Muscle layer of duodenum (tissue), 2 donors: ENCODE data around the gene STX3.
"Not testable (repeated sequence)": the region's sequence is repeated elsewhere in the genome, so short reads cannot be mapped to it uniquely, and the experiment has no call there.

ENCODE experiments used
- H3K27ac ChIP-seq: one replicate; pipeline ENCODE4 v1.7.0; 2013; ENCODE audit warnings: mild to moderate bottlenecking, low read length
- H3K27me3 ChIP-seq: one replicate; pipeline ENCODE4 v1.7.0; 2013; ENCODE audit warnings: low read depth, mild to moderate bottlenecking, control low read depth, low read length
- H3K36me3 ChIP-seq, 2 donors: one replicate each; pipeline ENCODE4 v1.7.0; 2013; ENCODE audit warnings: low read length in 2 of 2, control low read depth in 1 of 2, mild to moderate bottlenecking in 1 of 2; ENCODE audit not compliant: insufficient read depth in 2 of 2, control insufficient read depth in 1 of 2
- H3K4me1 ChIP-seq, 2 donors: one replicate each; pipeline ENCODE4 v1.7.0; 2013; ENCODE audit warnings: low read length in 2 of 2, mild to moderate bottlenecking in 2 of 2, control low read depth in 1 of 2, moderate library complexity in 1 of 2; ENCODE audit not compliant: insufficient read depth in 2 of 2, control insufficient read depth in 1 of 2
- H3K4me3 ChIP-seq, 2 donors: one replicate each; pipeline ENCODE4 v1.7.0; 2013; ENCODE audit warnings: low read length in 2 of 2, low read depth in 1 of 2, mild to moderate bottlenecking in 1 of 2
- H3K9me3 ChIP-seq, 2 donors: one replicate each; pipeline ENCODE4 v1.7.0; 2013; ENCODE audit warnings: low read length in 2 of 2, control low read depth in 1 of 2, mild to moderate bottlenecking in 1 of 2; ENCODE audit not compliant: control insufficient read depth in 1 of 2
- donor health status: healthy.

Gene STX3

GRCh38 chr11:59847626-59848025 is 92.5 kb downstream of the STX3 start:
- H3K4me3 ChIP-seq: no peak overlapping the region
- no peaks in the 10 kb centered on the region for H3K36me3 ChIP-seq
- no peaks in the 10 kb centered on the region for H3K27me3 ChIP-seq
- H3K9me3 ChIP-seq: no peaks in the 10 kb centered on the region
- no peak overlapping the region for H3K27ac ChIP-seq
- H3K4me1 ChIP-seq: no peaks in the 10 kb centered on the region

GRCh38 chr11:59848439-59848838 is 93.3 kb downstream of the STX3 start:
- not testable (repeated sequence) for H3K27ac ChIP-seq, H3K4me3 ChIP-seq, H3K4me1 ChIP-seq, H3K36me3 ChIP-seq, H3K9me3 ChIP-seq, H3K27me3 ChIP-seq

GRCh38 chr11:59849129-59849528 is 94.0 kb downstream of the STX3 start:
- Histone ChIP-seq H3K4me1 (no peaks in the 10 kb centered on the region), H3K27ac (no peak overlapping the region), H3K27me3 (no peaks in the 10 kb centered on the region), H3K9me3 (no peaks in the 10 kb centered on the region), H3K4me3 (no peak overlapping the region), H3K36me3 (no peaks in the 10 kb centered on the region)

- not testable (repeated sequence) for H3K4me1 ChIP-seq, H3K27me3 ChIP-seq, H3K9me3 ChIP-seq, H3K27ac ChIP-seq, H3K36me3 ChIP-seq, H3K4me3 ChIP-seq
Measured at GRCh38 chr11:59849551-59849950, 94.4 kb downstream of the STX3 start.

- not testable (repeated sequence) for H3K9me3 ChIP-seq, H3K27ac ChIP-seq, H3K27me3 ChIP-seq, H3K4me3 ChIP-seq, H3K4me1 ChIP-seq, H3K36me3 ChIP-seq
Measured at GRCh38 chr11:59851416-59851815, 96.2 kb downstream of the STX3 start.

GRCh38 chr11:59854871-59855270 is 99.7 kb downstream of the STX3 start:
- no peak overlapping the region for H3K4me3 ChIP-seq
- H3K9me3 ChIP-seq: no peaks in the 10 kb centered on the region
- no peaks in the 10 kb centered on the region for H3K4me1 ChIP-seq
- no peak overlapping the region for H3K27ac ChIP-seq
- no peaks in the 10 kb centered on the region for H3K27me3 ChIP-seq
- H3K36me3 ChIP-seq: no peaks in the 10 kb centered on the region
